ENCODE measurements around the gene UNC5B.

- TF ChIP-seq CTCF (IDR thresholded peaks at IDR 0.05) (no peak), POLR2A (IDR thresholded peaks at IDR 0.05) (no peak)
These were observed 41.8 kb downstream of the UNC5B start for GRCh38 chr10:71253981-71254818.
